HG03025 (cell line): ENCODE measurements around the gene NBPF11.
"Not testable (repeated sequence)": the region's sequence is repeated elsewhere in the genome, so short reads cannot be mapped to it uniquely, and the experiment has no call there.

ENCODE experiments used
- ATAC-seq: cut with Tn5 transposase; IDR thresholded peaks from one replicate; pipeline ENCODE4 v1.9.1; 2021; ENCODE audit warnings: mild to moderate bottlenecking, moderate library complexity; ENCODE audit not compliant: unreplicated experiment, low FRiP score

The NBPF11 gene

GRCh38 chr1:148150014-148150413 lies 2.1 kb downstream of the NBPF11 start:
- not testable (repeated sequence) for ATAC-seq

- ATAC-seq = not testable (repeated sequence)
These were observed 2.8 kb downstream of the NBPF11 start for GRCh38 chr1:148149050-148149815.

GRCh38 chr1:148147052-148147838 lies 4.8 kb downstream of the NBPF11 start:
- not testable (repeated sequence) for ATAC-seq

- not testable (repeated sequence) for ATAC-seq
These were observed 5.7 kb downstream of the NBPF11 start for GRCh38 chr1:148146191-148146997.

GRCh38 chr1:148143223-148143622 lies 8.9 kb downstream of the NBPF11 start:
- not testable (repeated sequence) for ATAC-seq

- not testable (repeated sequence) for ATAC-seq
These were observed 10.1 kb downstream of the NBPF11 start for GRCh38 chr1:148141936-148142335.

GRCh38 chr1:148138606-148139005 lies 13.5 kb downstream of the NBPF11 start:
- not testable (repeated sequence) for ATAC-seq

GRCh38 chr1:148122341-148122740 lies 29.7 kb downstream of the NBPF11 start:
- ATAC-seq = not testable (repeated sequence)

GRCh38 chr1:148120395-148120794 lies 31.7 kb downstream of the NBPF11 start:
- not testable (repeated sequence) for ATAC-seq

GRCh38 chr1:148095732-148096131 lies 56.3 kb downstream of the NBPF11 start:
- not testable (repeated sequence) for ATAC-seq

- ATAC-seq = not testable (repeated sequence)
These were observed 65.9 kb downstream of the NBPF11 start for GRCh38 chr1:148086196-148086595.

- not testable (repeated sequence) for ATAC-seq
These were observed 70.9 kb downstream of the NBPF11 start for GRCh38 chr1:148081205-148081604.

GRCh38 chr1:148078632-148079519 lies 73.2 kb downstream of the NBPF11 start:
- not testable (repeated sequence) for ATAC-seq

GRCh38 chr1:148078090-148078489 lies 74.0 kb downstream of the NBPF11 start:
- ATAC-seq = not testable (repeated sequence)

GRCh38 chr1:148077458-148077857 lies 74.6 kb downstream of the NBPF11 start:
- ATAC-seq = not testable (repeated sequence)

- not testable (repeated sequence) for ATAC-seq
These were observed 78.7 kb downstream of the NBPF11 start for GRCh38 chr1:148073392-148073791.

GRCh38 chr1:148068606-148069005 lies 83.5 kb downstream of the NBPF11 start:
- not testable (repeated sequence) for ATAC-seq

GRCh38 chr1:148068201-148068600 lies 83.9 kb downstream of the NBPF11 start:
- not testable (repeated sequence) for ATAC-seq

- ATAC-seq = not testable (repeated sequence)
These were observed 91.8 kb downstream of the NBPF11 start for GRCh38 chr1:148060294-148060701.
